OCI-M2 (cell line): Measurements from ENCODE around the gene CXCL6.

ENCODE experiments used
- DNase-seq: peaks from one replicate; lab custom pipeline; 2025; ENCODE audit not compliant: unreplicated experiment; lab: John Stamatoyannopoulos, UW

The CXCL6 gene

DNA sequence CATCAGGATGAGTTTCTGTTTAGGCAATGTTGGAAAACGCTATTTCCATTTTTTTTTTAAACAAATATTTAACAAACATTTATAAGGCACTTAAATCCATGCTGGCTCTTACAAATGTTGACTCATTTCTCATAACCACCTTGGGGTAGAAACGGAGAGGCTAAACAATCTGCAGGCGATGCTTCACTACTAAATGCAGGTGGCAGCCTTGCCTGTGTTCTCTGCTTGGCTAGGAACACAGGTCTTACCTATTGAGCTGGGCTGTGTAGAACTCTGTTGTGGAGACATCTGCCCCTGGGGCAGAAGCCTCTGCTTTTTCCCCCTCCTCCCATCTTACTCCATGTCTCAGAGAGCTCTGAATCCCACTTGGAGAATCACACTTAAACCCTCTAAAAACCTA is 31.3 kb downstream of the CXCL6 start:
- no peak for DNase-seq

DNA sequence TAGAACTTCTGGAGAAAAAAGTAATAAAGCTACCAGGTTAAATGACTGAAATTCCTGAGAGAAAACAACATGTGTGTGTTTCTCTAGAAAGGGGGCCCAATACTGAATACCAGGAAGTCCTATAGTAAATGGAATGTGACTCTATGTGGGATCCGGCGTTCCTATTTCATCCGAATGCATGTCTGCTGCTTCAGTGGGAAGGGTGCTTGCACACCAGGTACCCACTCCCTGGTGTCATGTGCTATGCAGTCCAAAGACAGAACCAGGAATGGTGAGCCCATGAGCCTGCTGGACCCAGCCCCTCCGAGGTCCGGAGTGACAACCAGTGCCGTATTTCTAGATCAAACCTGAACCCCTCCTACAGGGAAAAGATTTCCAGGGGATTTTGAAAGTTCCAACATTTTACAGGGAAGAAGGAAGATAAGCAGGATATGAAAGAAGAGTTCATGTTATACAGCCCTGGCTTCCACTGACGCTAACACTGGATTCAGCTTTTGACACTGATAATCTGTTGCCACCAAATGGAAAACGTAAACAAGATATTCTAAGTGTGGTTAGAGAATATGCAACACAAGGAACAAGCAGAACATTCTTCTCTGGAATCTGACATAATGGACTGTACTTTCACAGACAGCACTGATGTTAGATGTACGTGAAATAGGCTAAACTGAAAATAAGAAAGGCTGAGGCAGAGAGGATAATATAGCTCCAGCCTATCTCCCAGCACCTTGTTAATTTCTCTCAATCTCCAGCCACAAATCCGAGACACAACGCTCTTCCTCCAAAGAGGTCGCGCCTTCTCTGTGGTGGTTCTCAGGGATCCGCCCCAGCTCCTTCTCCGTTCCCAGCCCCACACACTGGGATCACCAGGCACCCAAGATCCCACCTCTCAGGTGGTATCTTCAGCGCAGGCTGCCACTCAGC is 32.0 kb downstream of the CXCL6 start:
- DNase-seq: no peak

DNA sequence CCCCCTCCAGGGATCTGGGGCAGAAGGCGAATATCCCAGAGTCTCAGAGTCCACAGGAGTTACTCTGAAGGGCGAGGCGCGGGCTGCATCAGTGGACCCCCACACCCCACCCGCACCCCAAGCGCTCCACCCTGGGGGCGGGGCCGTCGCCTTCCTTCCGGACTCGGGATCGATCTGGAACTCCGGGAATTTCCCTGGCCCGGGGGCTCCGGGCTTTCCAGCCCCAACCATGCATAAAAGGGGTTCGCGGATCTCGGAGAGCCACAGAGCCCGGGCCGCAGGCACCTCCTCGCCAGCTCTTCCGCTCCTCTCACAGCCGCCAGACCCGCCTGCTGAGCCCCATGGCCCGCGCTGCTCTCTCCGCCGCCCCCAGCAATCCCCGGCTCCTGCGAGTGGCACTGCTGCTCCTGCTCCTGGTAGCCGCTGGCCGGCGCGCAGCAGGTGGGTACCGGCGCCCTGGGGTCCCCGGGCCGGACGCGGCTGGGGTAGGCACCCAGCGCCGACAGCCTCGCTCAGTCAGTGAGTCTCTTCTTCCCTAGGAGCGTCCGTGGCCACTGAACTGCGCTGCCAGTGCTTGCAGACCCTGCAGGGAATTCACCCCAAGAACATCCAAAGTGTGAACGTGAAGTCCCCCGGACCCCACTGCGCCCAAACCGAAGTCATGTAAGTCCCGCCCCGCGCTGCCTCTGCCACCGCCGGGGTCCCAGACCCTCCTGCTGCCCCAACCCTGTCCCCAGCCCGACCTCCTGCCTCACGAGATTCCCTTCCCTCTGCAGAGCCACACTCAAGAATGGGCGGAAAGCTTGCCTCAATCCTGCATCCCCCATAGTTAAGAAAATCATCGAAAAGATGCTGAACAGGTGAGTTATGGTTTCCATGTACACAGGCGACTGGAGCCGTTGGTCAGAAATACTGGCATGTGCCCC is 32.9 kb downstream of the CXCL6 start, which contains the start of gene CXCL1:
Gene CXCL1, plus strand, starts transcription at position 264 of the 926 bp plus-strand sequence. Its CDS starts 78 bp downstream, at position 342.
- no peak for DNase-seq

DNA sequence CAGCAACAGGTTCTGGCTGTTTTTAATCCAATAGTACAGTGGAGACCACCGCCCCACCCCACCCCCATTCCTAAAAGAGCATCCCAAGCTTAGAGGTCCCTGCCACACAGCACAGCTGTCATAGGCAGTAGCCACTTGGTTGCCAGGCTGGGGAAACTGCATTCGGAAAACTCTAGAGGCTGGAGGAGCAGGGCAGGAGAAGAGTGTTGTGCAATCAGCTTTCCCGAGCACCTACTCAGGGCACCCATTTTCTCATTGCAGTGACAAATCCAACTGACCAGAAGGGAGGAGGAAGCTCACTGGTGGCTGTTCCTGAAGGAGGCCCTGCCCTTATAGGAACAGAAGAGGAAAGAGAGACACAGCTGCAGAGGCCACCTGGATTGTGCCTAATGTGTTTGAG is 33.8 kb downstream of the CXCL6 start:
- DNase-seq: no peak

DNA sequence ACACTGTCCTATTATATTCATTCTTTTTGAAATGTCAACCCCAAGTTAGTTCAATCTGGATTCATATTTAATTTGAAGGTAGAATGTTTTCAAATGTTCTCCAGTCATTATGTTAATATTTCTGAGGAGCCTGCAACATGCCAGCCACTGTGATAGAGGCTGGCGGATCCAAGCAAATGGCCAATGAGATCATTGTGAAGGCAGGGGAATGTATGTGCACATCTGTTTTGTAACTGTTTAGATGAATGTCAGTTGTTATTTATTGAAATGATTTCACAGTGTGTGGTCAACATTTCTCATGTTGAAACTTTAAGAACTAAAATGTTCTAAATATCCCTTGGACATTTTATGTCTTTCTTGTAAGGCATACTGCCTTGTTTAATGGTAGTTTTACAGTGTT is 34.3 kb downstream of the CXCL6 start:
- no peak for DNase-seq

DNA sequence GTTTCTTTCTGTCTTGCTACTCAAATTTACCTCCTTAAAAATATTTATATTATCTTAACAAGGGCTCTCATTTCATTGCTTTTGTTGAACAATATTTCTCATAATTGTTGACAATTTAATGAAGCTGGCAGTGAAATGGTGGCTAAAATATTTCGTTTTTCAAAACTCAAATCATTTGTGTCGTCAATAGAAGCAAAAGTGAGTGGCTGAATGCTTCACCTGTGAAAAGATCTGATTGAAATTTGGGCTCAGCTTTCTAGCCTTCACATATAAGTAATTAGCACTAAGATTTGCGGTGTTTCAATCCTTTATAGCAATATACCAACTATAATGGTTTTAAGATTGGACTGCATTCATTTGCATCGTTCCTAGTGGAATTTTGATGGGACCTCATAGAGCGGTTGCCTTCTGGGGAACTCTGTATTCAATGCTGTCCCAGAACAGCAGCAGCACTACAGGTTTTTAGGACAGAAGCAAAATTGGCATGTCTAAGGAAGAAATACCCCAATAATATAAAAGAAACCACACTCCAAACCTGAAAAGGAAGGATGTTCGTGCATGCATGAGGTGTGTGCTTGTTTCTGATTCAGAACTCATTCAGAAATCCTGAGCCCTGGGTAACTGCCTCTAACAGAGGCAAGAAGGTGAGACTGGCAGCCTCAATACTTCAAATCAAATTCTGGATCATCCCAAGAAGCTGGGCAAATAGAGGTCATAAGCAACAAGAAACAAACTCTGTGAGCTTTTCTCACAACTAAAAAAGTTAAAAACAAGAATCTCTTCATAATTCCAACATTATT is 35.2 kb downstream of the CXCL6 start:
- DNase-seq: no peak

DNA sequence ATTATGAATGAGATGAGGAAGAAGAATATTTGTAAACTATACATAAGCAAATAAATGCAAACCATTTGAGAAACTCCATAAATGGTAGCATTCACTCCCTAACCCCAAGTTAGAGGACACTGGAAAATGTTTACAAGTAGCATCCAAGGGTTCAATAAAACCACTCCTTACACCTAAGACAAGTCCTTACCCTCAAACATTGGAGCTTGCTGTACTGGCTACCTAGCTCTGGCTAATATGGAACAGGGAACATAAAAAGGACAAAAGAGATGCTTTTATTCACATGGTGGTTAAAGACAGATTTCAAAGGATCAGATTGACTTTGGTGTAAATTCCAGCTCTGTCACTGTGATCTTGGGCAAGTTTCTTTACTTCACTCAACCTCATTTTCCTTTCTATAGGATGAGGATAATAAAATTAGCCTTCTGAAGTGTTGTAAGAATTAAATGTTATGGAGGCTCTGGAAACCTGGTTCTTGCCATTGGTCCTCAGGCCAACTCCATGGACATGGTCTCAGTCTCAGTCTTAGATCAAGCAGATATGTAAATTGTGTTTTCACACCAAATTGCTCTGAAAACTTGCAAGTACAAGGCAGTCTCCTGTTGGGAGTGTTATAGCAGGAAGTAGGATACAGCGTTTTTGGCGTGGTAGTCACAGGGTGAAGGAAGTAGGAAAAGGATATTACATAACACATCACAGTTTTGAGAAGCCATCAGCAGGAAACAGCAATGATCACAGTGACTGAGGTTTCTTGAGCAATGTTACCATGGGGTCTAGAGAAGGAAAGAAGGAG is 36.0 kb downstream of the CXCL6 start:
- no peak for DNase-seq

DNA sequence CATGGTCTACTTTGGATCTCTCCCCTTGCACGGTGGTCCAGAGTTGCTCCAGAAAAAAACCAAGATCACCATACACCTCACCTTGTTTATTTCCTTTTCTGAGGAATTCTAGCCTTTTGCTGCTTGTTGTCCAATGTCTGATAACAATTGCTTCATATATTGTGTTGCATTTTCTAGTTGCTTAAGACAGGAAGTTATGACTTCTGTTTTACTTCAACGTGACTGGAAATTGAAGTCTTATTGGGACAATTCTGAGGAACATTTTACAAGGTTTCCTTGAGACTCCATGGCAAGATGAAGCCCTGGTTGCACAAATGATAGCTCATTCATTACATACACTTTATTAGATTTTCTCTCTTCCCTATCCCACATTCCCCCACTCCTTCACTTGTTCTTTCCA is 37.9 kb downstream of the CXCL6 start:
- DNase-seq: no peak

DNA sequence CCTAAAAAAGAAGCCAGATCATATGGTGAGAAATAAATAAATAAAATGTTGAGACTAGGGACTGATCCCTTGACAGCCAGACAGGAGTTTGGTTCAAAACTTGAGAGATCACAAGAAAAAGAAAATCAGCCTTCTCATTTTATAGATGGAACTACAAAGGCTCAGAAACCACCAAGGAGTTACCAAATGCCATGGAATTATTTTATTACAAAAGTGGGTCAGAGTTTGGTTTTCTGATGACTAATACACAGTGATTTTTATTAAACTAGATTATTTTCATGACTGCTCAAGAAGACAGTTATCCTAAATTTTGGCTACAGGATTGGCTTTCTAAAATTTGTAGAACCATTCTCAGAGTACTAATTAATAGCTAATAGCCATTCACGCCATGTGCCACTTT is 38.9 kb downstream of the CXCL6 start:
- DNase-seq: no peak

DNA sequence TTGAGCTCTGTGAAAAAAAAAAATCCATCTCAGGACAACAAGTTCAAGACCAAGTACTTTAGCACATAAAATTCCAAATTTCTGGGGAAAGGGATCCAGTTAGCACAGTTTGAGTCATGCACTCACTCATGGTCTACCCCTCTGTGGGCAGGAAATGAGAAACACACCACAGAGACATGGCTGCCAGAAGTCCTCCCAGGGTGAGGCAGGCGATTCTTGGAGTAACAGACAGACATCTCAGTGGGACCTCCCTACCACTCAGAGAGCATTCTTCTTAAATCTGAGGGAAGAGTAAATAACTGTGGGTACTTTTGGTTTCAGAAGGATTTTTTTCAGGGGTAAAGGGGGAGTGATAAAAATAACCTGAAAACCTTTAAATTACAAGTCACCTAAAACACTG is 46.8 kb downstream of the CXCL6 start:
- DNase-seq: no peak

DNA sequence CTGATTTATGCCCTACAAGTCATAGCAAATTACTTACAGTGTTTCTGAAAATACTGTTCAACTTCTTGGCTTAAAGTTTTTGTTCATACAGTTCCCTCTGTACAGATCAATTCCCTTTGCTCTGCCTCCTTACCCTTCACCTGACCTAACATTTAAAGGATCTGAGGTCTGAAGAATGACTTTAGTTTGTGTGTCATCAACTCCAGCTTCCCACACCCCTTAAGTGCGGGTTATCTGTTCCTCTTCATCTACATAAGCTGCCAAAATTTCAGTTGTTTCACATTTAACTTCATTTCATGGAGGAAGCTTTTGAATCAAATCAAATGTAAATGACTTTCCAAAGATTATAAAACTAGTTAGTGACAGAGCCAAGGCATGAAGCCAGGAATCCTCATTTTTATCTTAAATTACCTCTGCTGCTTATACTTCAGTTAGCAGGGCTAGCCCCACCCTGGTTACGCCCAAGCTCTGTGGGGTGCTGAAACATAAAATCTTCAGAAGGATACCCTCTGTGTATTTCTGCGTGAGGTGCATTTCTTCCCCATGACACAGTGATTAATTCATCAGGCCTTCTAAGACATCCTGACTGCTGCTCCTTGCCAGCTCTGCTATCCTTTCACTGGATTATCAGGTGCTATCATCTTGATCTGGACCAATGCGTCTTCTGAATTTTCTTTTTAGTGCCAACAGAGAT is 49.2 kb downstream of the CXCL6 start:
- no peak for DNase-seq
